ENCODE results near the gene C1orf167.
A peak's percentile ranks its signal among the peaks of the same experiment; 100 is the strongest.

Gene C1orf167

DNA sequence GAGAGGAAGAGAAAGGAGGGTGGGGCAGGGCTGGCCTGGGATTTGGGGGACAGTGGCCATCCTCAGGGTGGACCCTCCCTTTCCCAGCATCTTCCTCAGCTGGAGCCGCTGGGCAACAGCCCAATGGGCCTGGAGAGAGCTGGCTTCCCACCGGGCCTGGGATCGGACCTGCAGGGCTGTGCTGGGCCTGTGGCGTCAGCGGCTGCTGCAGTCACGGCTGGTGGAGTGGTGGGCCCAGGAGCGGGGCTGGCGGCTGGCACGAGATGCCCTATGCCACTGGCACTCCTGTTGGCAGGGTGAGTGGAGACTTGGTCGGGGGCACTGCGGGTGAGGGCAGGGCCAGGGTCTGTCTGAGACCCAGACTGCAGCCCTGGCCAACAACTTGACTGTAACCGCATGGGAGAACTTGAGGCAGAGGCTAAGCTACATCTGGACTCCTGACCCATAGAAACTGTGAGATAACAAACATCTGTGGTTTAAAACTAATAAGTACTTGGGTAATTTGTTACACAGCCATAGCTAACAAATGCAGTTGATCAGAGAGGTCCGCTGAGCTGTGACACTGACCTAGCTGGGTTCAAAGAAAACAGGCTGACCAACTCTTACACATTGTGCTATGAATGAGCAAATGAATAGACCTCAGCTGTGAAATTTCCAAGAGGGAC lies 17.9 kb downstream of the C1orf167 start:
- H3K27ac ChIP-seq (ENCODE audit: low read depth, low read length): no peak overlapping the region
- 0 out of 2 replicates have a peak, but pooled peaks cover 3% of the 10 kb centered on the region for H3K4me1 ChIP-seq (ENCODE audit: insufficient read depth, low read length)
- H3K9ac ChIP-seq (ENCODE audit: low read depth, low read length): no peak overlapping the region
- WGBS: 87% methylated on average over 13 of the region's 13 CpGs
- H3K4me3 ChIP-seq (ENCODE audit: low read length): no peak overlapping the region
- no peaks in the 10 kb centered on the region for H3K27me3 ChIP-seq (ENCODE audit: insufficient read depth, low read length)
- H3K9me3 ChIP-seq (ENCODE audit: insufficient read depth, low read depth, low read length): no peaks in the 10 kb centered on the region
- H3K36me3 ChIP-seq (ENCODE audit: insufficient read depth, low read length): no peaks in the 10 kb centered on the region

DNA sequence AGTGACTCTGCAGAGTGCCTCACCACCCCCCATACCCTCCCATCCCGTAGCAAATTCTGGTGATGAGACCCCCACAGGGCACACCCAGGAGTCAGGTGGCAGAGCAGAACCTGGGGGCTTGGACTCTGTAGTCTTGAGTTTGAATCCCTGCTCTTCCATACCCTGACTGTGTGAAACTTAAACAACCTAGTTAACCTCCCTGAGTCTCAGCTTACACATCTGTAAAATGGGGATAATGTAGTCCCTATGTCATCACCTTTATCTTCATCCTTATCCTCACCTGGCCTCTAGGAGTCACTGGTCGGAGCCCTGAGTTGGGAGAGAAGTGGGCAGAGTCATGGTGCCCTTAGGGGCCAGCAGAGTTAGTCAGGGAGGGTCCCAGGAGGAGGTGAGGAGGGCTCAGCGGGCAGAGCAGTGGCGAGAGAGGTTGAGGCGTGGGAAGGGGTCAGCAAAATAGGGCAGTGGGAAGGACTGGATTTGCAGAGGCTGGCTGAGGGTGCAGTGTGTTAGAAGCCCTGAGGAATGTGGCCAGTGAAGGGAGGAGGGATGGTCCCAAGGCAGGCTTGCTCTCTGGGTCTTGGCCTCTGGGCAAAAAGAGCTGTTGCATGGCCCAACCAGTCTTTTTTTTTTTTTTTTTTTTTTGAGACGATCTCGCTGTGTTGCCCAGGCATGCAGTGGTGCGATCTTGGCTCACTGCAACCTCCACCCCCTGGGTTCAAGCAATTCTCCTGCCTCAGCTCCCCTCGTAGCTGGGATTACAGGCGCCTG lies 18.6 kb downstream of the C1orf167 start:
- H3K9ac ChIP-seq (ENCODE audit: low read depth, low read length): no peak overlapping the region
- H3K36me3 ChIP-seq (ENCODE audit: insufficient read depth, low read length): no peaks in the 10 kb centered on the region
- peaks cover 7% of the 10 kb centered on the region; the same call in 1 of the 2 replicates for H3K4me1 ChIP-seq (ENCODE audit: insufficient read depth, low read length)
- no peaks in the 10 kb centered on the region for H3K27me3 ChIP-seq (ENCODE audit: insufficient read depth, low read length)
- H3K4me3 ChIP-seq (ENCODE audit: low read length): no peak overlapping the region
- no peak overlapping the region for H3K27ac ChIP-seq (ENCODE audit: low read depth, low read length)
- 94% methylated on average over 9 of the region's 10 CpGs for WGBS
- no peaks in the 10 kb centered on the region for H3K9me3 ChIP-seq (ENCODE audit: insufficient read depth, low read depth, low read length)

- Histone ChIP-seq H3K9me3 (ENCODE audit: insufficient read depth, low read depth, low read length) (no peaks in the 10 kb centered on the region), H3K27ac (ENCODE audit: low read depth, low read length) (no peak overlapping the region), H3K4me1 (ENCODE audit: insufficient read depth, low read length) (peaks cover 10% of the 10 kb centered on the region), H3K9ac (ENCODE audit: low read depth, low read length) (no peak overlapping the region), H3K27me3 (ENCODE audit: insufficient read depth, low read length) (no peaks in the 10 kb centered on the region), H3K36me3 (ENCODE audit: insufficient read depth, low read length) (no peaks in the 10 kb centered on the region), H3K4me3 (ENCODE audit: low read length) (no peak overlapping the region)
- 94% methylated on average over 12 of the region's 12 CpGs for WGBS
These were observed 19.3 kb downstream of the C1orf167 start for GRCh38 chr1:11781297-11781696.

DNA sequence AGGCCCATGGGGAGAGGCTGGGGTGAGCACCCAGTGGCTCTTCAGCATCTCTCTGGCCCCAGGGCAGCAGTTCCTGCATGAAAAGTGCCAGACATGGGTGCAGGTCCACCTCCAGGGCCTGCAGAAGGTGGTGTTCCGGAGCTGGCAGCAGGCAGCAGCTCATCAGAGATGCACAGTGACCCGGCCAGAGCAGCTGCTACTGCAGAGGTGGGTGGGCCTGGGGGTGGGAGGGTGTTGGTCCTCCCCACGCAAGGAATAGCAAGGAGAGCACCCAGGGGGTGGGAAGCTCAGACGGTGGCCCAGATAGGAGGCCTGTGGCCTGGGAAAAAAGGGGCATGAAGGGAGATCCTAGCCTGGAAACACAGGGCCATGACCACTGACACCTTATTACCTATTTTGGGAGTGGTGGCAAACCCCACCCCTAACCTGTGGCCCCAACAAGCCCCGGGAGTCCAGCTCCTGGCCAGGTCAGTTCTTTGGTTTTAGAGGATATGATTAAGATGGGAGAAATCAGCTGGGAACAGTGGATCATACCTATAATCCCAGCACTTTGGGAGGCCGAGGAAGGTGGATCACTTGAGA lies 20.2 kb downstream of the C1orf167 start:
- 78% methylated on average over 6 of the region's 6 CpGs for WGBS
- no peak overlapping the region for H3K27ac ChIP-seq (ENCODE audit: low read depth, low read length)
- H3K9me3 ChIP-seq (ENCODE audit: insufficient read depth, low read depth, low read length): no peaks in the 10 kb centered on the region
- H3K27me3 ChIP-seq (ENCODE audit: insufficient read depth, low read length): no peaks in the 10 kb centered on the region
- H3K9ac ChIP-seq (ENCODE audit: low read depth, low read length): no peak overlapping the region
- peaks cover 18% of the 10 kb centered on the region for H3K4me1 ChIP-seq (ENCODE audit: insufficient read depth, low read length)
- no peaks in the 10 kb centered on the region for H3K36me3 ChIP-seq (ENCODE audit: insufficient read depth, low read length)
- H3K4me3 ChIP-seq (ENCODE audit: low read length): no peak overlapping the region

DNA sequence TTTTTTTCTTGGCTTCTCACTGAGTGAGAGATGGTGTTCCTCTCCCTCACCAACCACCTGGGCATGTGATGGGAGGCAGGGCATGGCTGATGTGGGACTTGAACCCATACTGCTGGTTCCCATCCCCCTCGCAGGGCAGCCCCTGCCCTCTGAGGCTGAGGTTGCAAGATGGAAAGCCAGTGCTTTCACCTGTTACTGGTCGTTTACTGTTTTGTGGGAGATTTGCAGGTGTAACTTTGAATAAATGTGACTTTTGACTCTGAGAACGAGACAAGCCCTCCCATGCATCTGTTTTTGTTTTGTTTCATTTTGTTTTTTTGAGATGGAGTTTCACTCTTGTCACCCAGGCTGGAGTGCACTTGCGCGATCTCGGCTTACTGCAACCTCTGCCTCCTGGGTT lies 21.6 kb downstream of the C1orf167 start:
- WGBS: 95% methylated on average over 6 of the region's 6 CpGs
- H3K9me3 ChIP-seq (ENCODE audit: insufficient read depth, low read depth, low read length): no peaks in the 10 kb centered on the region
- no peak overlapping the region for H3K27ac ChIP-seq (ENCODE audit: low read depth, low read length)
- no peak overlapping the region for H3K9ac ChIP-seq (ENCODE audit: low read depth, low read length)
- H3K4me3 ChIP-seq (ENCODE audit: low read length): no peak overlapping the region
- no peaks in the 10 kb centered on the region for H3K36me3 ChIP-seq (ENCODE audit: insufficient read depth, low read length)
- H3K4me1 ChIP-seq (ENCODE audit: insufficient read depth, low read length): peaks cover 30% of the 10 kb centered on the region
- no peaks in the 10 kb centered on the region for H3K27me3 ChIP-seq (ENCODE audit: insufficient read depth, low read length)

DNA sequence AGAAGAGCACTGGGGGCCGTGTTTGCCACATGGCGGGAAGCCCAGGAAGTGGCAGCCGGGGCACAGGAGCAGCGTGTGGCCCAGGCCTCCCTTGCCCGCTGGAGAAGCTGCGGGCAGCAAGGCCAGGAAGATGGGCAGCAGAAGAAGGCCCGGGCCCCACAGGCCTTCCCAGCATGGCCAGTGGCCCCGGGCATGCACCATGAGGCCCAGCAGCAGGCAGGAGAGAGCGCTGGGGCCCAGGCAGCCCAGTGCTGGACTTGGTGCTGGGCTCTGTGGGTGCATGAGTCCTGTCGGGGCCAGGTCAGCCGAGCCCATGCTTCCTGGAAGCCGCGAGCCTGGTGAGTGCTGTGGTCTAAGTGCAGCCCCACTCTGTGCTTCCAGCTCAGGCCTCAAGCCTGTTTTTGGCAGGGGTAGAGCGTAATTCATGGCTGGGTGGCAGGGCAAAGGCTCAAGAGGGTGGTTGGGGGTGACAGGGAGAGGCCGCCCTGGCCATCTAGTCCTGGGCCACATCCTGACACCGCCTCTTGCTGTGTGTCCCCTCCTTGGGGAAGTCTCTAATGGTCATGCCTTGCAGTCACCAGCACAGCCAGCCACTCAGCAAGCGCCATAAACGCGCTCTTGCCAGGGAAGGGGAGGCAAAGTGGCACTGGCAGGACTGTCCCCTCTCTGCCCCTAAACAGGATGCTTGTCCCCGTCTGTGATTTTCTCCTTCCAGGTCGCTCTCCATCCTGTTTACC lies 22.4 kb downstream of the C1orf167 start:
- no peaks in the 10 kb centered on the region for H3K27me3 ChIP-seq (ENCODE audit: insufficient read depth, low read length)
- WGBS: 78% methylated on average over 19 of the region's 21 CpGs
- no peak overlapping the region for H3K27ac ChIP-seq (ENCODE audit: low read depth, low read length)
- peaks cover 30% of the 10 kb centered on the region for H3K4me1 ChIP-seq (ENCODE audit: insufficient read depth, low read length)
- no peak overlapping the region for H3K9ac ChIP-seq (ENCODE audit: low read depth, low read length)
- no peaks in the 10 kb centered on the region for H3K36me3 ChIP-seq (ENCODE audit: insufficient read depth, low read length)
- peak overlapping the region; percentile 15; the same call in 1 of the 2 replicates for H3K4me3 ChIP-seq (ENCODE audit: low read length)
- H3K9me3 ChIP-seq (ENCODE audit: insufficient read depth, low read depth, low read length): no peaks in the 10 kb centered on the region

DNA sequence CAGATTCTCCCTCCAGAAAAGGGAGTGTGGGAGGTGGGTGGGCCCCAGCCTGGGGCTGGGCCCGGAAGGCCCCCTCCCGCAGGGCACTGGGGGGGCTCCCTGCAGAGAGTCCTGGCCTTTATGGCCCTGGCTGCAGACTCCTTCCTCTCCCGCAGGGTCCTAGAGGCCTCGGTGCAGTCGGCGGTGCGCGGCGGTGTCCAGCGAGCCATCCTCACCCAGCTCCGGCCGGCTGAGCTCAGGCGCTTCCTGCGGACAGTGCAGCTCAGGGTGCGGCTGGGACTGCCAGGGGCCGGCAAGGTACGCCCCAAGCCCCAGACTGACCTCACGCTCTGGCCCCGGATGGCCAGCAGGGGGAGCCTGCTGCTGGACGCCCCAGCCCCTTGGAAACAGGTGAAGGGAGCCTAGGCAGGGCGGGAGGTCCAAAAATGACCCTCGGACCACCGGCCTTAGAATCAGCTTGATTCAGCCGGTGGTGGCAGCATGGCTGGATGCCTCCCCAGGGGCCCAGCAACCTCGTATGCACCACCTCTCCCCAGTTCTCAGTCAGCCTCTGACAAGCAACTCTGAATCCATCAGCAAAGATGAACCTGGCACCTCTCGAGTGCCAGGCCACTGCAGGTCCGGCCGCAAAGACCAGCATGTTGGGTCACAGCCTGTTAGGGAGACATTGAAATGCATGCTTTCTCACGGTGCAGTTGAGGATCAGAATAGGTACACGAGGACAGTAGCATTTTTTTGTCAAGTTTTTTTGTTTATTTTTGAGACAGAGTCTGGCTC lies 23.2 kb downstream of the C1orf167 start:
- Histone ChIP-seq H3K4me3 (ENCODE audit: low read length) (peak overlapping the region; percentile 15; the same call in 1 of the 2 replicates), H3K9ac (ENCODE audit: low read depth, low read length) (no peak overlapping the region), H3K27ac (ENCODE audit: low read depth, low read length) (no peak overlapping the region), H3K27me3 (ENCODE audit: insufficient read depth, low read length) (no peaks in the 10 kb centered on the region), H3K36me3 (ENCODE audit: insufficient read depth, low read length) (no peaks in the 10 kb centered on the region), H3K4me1 (ENCODE audit: insufficient read depth, low read length) (peaks cover 30% of the 10 kb centered on the region), H3K9me3 (ENCODE audit: insufficient read depth, low read depth, low read length) (no peaks in the 10 kb centered on the region)
- WGBS: 18% methylated on average over 29 of the region's 30 CpGs

DNA sequence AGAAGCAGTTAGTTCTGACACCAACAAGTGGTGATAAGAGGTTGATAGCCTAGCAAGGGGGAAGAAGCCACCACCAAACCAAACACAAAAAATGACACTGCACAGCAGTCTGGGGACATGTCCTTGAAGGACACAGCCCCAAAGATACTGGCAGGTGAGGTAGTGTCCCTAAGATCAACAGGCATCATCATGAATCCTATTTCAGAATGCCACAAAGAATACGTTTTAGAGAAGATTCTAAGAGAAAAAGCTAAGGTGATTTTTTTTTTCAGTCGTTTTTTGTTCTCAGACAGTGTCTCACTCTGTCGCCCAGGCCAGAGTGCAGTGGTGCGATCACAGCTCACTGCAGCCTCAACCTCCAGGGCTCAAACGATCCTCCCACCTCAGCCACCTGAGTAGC lies 24.2 kb downstream of the C1orf167 start:
- Histone ChIP-seq H3K36me3 (ENCODE audit: insufficient read depth, low read length) (peaks cover 7% of the 10 kb centered on the region; the same call in 1 of the 2 replicates), H3K9me3 (ENCODE audit: insufficient read depth, low read depth, low read length) (no peaks in the 10 kb centered on the region), H3K4me3 (ENCODE audit: low read length) (no peak overlapping the region), H3K27me3 (ENCODE audit: insufficient read depth, low read length) (no peaks in the 10 kb centered on the region), H3K4me1 (ENCODE audit: insufficient read depth, low read length) (peaks cover 30% of the 10 kb centered on the region), H3K9ac (ENCODE audit: low read depth, low read length) (no peak overlapping the region), H3K27ac (ENCODE audit: low read depth, low read length) (no peak overlapping the region)
- 63% methylated on average over 5 of the region's 5 CpGs for WGBS

DNA sequence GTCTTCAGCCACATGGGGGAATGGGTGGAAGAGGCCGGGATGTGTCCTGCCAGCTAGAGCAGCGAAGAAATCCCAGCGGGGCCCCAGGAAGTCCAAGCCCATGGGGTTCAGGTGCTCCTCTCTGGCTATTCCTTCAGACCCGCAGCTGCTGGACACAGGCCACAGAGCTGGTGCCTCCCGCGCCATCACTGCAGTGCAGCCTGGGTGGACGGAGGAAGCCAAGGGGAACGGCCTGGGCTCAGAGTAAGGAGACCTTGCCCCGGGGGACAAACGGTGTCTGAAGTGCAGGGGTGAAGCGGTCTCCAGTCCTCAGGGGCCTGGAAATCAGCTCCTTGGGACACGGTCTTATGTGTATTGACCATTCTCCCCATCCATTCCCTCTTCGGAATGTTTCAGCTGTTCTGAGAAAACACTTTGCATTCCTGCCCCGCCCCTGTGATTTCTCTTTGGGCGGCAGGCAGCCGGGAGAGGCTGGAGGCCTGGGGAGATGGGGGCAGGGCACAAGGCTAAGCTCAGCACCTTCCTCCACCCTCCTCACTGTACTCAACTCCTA lies 25.3 kb downstream of the C1orf167 start:
- Histone ChIP-seq H3K4me3 (ENCODE audit: low read length) (peak overlapping the region; percentile 1; the same call in 1 of the 2 replicates), H3K27ac (ENCODE audit: low read depth, low read length) (peak overlapping the region; percentile 88; the same call in 1 of the 2 replicates), H3K9ac (ENCODE audit: low read depth, low read length) (peak overlapping the region; percentile 47), H3K36me3 (ENCODE audit: insufficient read depth, low read length) (peaks cover 10% of the 10 kb centered on the region; the same call in 1 of the 2 replicates), H3K9me3 (ENCODE audit: insufficient read depth, low read depth, low read length) (no peaks in the 10 kb centered on the region), H3K4me1 (ENCODE audit: insufficient read depth, low read length) (peaks cover 30% of the 10 kb centered on the region), H3K27me3 (ENCODE audit: insufficient read depth, low read length) (no peaks in the 10 kb centered on the region)
- WGBS: 10% methylated on average over 16 of the region's 16 CpGs

DNA sequence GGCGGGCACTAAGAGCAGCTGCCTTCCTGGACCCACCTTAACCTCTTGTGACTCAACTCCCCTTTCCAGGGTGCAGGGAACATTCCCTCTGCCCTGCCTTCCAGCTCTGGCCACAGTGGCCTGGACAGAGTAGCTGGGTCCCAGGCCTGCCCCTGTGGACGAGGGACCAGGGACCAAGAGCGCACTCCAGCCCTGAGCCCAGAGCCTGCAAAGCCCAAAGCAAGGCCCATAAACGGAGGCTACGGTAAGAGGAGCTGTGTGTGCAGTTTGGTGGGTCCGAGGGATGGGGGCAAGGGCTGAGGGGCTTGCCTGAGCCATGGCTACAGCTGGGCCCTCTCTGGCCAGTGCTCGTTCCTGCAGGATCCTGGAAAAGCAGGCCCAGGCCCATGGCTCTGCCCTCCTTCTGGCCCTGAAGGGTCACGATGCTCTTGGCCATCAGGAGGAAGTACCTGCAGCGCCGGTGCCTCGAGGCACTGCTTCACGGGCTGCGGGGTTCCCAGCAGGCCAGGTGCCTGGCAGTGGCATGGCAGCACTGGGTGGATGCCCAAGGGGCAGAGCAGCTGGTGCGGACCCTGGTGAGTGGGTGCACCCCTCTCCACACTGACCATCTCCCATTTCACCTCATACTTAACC lies 25.9 kb downstream of the C1orf167 start:
- H3K36me3 ChIP-seq (ENCODE audit: insufficient read depth, low read length): peaks cover 13% of the 10 kb centered on the region; the same call in 1 of the 2 replicates
- no peaks in the 10 kb centered on the region for H3K27me3 ChIP-seq (ENCODE audit: insufficient read depth, low read length)
- 72% methylated on average over 14 of the region's 14 CpGs for WGBS
- H3K9me3 ChIP-seq (ENCODE audit: insufficient read depth, low read depth, low read length): no peaks in the 10 kb centered on the region
- H3K27ac ChIP-seq (ENCODE audit: low read depth, low read length): peak overlapping the region; percentile 88
- peaks cover 30% of the 10 kb centered on the region for H3K4me1 ChIP-seq (ENCODE audit: insufficient read depth, low read length)
- peak overlapping the region; percentile 47 for H3K9ac ChIP-seq (ENCODE audit: low read depth, low read length)
- H3K4me3 ChIP-seq (ENCODE audit: low read length): no peak overlapping the region
